Fibroblast of skin of right quadriceps (primary cell): ENCODE data around the gene RAD51B.
A peak's percentile ranks its signal among the peaks of the same experiment; 100 is the strongest.

Source experiments
- DNase-seq: peaks from one replicate; pipeline ENCODE4 v3.0.0-alpha.2; 2013

RAD51B gene

DNA sequence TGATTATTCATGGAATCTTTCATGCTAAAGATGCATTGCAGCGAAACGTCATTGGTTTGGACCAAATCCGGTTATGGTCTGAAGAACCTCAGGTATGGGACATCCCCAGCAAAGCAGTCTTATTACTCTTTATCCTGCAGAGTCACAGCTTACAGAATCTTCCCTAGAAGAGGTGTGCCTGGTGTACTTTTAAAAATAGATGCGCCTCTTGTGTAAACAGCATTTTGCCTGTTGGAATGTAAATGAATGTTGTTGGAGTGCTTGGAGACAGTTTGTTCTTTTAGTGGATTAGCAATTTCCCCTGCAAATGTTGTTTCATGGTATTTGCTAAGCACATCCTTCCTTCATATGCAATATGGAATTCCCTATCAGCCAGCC, 730.7 kb downstream of the RAD51B start:
- peak; percentile 34 for DNase-seq

DNA sequence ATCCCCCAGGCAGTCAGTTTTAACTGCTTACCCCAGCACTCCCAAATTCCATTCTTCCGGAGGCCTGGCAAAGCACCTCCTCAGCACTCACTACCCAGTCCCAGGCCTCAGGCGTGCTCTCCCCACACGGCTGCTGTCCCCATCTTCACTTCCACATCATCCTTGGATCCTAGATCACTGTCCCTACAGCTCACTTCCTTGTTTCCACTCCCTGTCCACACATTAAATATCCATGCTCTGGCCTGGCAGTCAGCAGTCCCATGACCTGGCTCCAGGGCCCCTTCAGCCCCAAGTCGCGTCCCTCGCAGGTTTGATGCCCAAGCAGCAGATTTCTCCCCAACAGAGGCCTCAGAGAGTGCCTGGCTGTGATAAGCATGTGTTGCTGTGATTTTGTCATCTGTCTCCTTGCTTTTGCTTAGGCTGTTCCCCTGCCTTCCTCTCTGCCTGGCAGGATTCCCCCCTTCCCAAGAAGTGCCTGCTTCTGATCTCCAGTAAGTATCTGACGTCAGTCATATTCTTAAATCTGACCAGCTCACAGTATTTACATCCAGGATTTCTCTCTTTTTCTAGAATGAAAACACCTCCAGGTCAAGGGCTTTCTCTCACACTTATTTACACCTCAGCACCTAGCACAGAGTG, 731.6 kb downstream of the RAD51B start:
- DNase-seq: no peak

- no peak for DNase-seq
Observed at GRCh38 chr14:68552075-68552474, 732.5 kb downstream of the RAD51B start.

- DNase-seq: no peak
Observed at GRCh38 chr14:68552602-68553001, 733.0 kb downstream of the RAD51B start.

DNA sequence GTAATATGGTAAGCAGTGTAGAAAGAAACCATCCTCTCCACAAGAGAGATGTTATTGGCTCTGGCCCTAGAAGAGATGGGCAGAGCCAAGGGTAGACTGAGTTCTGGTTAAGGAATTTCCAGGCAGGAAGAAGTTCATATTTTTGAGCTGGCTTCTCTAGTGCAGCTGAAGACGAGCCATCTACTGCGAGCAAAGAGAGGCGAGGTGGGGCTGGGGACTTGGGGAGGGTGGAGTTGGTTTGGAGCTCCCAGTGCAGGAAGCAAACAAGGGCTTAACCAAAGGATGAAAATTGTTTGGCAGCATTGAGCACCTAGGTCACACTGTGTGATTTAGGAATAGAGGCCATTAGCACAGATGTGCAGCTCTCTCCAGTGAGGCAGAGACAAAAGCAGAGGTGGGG, 733.7 kb downstream of the RAD51B start:
- DNase-seq: no peak

- DNase-seq: no peak
Observed at GRCh38 chr14:68554231-68554630, 734.7 kb downstream of the RAD51B start.

GRCh38 chr14:68556253-68556652, 736.7 kb downstream of the RAD51B start:
- no peak for DNase-seq

DNA sequence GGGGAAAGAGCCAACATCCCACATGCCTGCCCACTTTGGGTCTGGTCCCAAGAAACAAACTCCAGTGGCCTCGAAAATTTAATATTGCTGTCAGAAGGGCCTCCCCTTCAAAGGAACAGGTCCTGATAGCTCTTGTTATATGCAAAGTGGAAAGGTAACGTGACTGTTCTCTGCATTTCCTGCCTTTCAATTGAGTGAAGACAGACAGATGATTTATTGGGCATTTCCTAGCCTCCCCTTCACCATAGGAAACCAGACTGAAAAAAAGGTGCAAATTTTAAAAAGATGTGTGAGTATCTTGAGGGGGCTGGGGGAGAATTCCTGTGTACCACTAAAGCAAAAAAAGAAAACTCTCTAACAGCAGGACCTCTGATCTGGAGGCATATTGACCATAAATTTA, 738.1 kb downstream of the RAD51B start:
- no peak for DNase-seq

DNA sequence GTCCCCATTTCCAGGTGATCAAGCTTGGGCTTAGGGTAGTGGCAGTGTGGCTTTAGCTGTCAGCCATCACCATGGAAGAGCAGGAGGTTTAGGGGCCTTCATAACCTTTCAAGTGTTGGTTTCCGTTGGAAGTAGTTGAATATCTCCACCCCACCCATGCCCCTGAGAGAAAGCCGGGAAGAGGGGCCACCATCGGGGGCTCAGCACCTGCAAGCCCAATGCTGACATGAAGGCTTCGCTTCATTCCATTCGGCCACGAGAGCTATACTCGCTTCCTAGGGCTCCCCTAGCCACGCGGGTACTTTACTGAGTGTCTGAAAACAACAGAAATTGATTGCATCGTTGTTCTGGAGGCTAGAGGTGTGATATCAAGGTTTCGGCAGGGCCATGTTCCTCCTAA, 738.5 kb downstream of the RAD51B start:
- DNase-seq: no peak

DNA sequence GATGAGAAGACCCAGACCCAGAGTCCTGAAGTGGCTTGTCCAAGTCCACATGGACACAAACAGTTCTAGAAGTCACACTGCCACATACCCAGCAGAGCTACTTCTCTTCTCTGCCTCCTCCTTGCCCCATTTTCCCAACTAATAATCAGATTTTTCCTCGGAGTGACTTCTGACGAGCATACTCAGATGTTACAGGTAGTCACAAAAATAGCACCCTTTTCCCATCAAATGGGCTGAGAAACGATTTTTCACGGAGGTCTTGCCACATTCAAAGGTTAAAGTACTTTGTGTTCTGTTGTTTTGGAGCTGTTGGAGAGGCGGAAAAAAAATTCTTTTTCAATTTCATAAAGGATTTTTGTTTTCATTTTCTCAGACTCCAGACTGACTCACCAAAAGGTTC, 740.4 kb downstream of the RAD51B start:
- DNase-seq: no peak

- DNase-seq: no peak
Observed at GRCh38 chr14:68561531-68562007, 742.0 kb downstream of the RAD51B start.

DNA sequence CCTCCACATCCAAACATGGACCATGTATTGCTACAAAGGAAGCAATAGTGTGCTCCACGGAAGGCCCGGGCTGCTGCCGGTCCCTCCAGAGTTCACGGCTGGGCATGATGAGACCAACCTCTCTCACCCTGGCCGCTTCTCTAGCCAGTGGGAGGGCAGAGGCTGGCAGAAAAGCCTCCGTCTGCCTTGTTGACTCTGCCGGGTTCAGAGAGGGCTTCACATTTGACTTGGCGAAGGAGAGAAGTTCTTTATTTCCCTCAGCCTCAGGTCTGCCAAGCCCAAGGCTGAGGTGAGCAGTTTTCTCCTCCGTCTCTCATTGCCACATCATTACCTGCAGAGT, 743.3 kb downstream of the RAD51B start:
- no peak for DNase-seq

DNA sequence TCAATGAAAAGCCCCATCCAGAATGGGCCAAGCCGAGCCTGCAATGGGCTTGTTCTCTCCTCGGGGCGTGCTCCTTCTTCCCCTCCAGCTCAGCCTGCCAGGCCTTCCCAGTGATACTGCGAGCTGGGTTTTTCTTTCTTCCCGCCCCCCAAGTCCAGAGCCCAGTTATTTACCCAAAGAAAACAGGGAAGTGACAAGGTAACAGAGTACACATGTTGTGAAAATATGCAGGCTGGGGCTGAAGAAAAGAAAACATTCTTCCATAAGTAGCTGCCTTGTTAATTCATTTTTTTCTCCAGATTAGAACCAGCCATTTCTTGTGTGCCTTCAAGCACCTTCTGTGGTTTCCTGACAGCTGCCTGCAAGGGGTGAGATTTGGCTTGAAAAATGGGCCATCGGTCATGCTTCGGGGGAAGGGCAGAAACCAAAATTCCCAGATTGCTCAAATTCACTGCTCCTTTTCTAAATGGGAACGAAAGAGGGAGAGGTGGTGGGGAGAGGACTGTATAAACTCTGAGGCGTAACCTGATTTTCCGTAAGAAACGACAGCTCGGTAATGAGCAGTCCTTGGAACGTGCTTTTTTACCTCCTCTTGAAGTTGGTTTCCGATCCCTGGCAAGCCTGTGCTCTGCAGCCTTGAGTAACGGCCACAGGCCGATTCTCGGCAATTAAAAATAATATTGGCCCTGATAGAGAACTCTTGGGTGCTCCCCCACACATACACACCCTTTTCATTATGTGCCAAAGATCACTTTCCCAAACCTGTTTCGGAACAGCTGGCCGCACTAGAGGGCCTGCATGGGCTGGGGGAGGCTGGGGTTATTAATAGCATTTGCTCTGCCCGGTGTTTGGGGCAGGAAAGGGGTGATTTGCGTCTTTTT, 743.9 kb downstream of the RAD51B start:
- peak; percentile 73 for DNase-seq

- DNase-seq: no peak
Observed at GRCh38 chr14:68564191-68564825, 744.7 kb downstream of the RAD51B start.

DNA sequence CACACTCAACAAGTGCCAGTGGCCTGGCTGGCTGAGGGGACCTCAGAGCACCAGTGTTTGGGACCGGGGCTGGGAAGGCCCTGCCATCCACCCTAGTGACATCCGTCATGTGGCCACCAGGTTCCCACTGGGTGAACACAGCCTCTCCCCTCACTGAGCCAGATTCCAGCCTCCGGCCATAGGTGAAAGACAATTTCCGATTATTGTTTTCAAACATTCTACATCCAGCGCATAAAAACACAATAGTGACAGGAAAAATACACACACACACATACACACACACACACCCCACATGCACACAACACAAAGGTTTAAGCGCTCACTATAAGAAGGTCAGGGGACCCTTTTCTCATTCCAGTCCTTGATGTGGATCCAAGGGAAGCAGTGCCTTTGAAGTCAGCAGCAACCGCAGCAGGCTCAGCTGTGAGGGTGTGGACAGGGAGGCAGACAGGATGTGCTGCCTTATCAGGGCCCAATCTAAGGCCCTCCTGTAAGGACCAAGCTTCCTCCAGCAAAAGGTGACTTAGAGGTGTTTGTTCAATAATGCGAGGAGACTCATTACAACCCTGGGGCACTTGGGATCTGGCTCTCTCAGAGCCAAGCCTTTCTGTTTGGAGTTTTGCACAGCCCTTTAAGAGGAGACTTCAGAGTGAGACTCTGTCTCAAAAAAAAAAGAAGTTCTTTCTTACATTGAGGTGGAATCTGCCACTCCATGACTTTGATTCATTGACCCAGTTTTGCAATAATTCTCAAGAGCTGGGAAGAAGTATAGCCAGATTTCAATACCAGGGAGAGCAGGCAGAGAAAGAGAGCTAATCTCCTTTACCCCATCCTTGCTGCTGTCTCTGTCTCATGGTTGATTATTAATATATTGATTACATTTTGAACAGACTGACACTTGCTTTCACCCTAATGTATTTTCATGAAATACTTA, 745.5 kb downstream of the RAD51B start:
- DNase-seq: no peak

DNA sequence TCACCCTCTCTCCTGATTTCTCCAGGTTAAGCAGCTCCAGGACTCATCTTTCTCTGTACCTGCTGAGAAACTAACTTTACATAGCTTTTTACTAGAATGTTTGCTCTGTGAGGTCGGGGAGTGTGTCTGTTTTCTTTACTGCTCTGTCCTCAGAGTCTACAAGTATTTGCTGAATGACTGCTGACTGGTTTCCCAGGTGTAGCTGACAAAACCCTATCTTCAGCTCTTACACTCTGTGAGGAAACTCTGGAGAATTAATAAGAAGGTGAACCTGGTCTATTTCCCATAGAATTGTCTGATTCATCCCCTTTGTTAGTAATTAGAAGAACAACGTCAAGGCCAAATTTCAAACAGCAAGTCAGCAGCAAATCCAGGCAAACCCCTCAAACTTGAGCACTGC, 746.5 kb downstream of the RAD51B start:
- no peak for DNase-seq

DNA sequence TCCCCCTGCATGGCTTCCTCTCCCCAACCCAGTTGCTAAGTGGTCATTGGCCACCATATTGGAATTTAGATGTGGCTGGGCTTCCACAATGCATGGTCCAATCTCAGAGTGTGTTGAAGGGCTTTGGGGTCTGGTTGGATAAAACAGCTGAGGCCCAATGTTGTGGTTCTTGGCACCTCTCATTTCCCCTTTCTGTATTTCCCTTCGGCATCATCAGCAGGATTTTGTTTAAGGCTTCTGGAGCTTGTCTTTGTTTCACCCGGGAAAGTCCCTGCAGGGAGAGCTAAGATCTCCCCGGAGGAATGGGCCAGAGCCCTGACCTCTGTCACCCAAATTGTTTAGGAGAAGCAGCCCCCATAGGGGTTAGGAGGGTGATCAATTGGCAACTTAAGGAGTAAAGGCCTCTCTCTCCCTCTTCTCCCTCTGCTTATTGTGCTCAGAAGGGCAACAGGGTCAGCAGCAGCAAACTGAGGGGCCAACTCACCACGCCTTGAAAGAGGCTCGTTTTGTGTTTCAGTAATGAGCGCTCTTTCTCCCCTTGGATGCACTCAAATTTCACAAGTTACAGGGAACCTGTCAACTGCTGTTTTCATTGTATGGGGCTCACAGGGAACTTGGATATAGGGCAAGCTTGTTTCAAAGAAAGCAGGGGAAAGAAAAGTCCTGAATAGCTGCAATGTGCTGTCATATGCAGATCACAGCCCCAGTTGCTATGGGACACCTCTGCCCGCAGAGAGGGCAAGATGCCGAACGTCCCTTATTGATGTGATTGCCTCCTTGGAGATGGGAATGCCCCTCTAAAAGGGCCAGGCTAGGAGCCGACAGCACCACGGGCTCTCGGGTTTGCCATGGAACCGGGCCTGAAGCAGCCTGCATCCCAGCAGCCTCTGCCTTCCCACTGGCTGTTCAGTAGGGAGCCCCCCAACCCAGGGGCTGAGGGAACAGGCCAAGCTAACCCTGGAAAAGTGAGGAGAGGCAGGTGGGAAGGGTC, 749.6 kb downstream of the RAD51B start:
- DNase-seq: no peak

DNA sequence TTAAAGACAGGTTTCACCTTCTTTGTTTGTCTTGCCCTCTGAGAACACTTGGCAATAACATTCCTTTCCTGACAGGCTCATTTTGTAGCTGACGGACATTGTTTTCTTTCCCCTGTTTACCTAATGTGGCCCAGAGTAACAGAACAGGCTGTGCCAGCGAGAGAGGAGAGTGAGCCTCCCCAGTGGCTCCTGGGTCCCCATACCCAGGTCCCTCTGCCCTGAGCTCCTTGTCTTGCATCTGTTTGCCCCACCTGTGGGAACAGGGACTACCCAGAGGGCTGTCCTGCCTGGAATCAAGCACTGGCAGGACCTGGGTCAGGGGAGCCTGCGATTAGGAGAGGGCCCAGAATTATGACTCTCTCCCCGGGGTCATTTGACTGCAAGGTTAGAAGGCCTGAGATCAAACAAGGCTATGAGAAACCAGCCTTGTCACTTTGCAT, 750.4 kb downstream of the RAD51B start:
- DNase-seq: no peak

DNA sequence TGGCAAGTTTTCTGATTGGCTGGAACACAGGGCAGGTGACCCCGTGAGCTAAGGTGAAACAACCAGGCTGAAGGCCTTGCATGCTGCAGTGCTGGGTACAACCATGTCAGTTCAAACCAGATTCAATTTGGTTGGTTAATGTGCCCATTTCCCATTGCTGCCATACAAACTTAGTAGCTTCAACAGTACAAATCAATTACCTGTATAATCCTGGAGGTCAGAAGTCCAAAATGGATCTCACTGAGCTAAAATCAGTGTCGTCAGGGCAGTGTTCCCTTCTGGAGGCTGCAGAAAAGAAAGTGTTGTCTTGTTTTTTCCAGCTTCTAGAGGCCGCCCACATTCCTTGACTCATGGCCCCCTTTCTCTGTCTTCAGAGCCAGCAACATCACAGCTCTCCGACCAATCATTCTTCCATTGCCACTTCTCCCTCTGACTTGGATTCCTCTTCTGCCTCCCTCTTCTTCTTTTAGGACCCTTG, 751.6 kb downstream of the RAD51B start:
- DNase-seq: no peak

- no peak for DNase-seq
Observed at GRCh38 chr14:68571928-68572525, 752.4 kb downstream of the RAD51B start.

DNA sequence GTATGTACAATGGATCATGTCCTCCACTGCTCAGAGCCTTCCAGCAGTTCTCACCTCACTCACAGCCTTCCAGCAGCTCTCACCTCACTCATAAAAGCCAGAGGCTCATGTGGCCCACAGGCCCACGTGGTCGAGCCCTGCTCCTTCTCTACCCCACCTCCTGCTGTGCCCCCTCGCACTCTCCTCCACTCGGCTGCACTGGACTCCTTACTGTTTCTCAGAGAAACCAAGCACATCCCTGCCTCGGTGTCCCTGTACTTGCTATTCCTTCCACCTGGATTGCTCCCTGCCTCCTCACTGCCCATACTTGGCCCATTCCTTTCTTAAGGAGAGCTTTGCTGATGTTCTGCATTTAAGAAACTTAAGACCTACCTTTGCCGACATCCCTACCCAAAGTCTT, 753.5 kb downstream of the RAD51B start:
- no peak for DNase-seq
